Lung (tissue), 12 donors: ENCODE data around the gene DRAM1. TPM values are rescaled to one million over a fixed set of nuclear protein-coding genes. Genes with fewer than 3 reads are reported as not detected.

Experiments
- ATAC-seq: fragments of 200-7000 bp; cut with Tn5 transposase; one replicate; pipeline ENCODE4 v1.9.1; 2020; ENCODE audit warnings: moderate number of reproducible peaks; ENCODE audit not compliant: insufficient read depth, low FRiP score
- DNase-seq, 3 donors: peaks; one replicate each; pipeline ENCODE4 v3.0.0-alpha.2; 2013 to 2017
- H3K27ac ChIP-seq, 2 donors: one replicate each; pipeline ENCODE4 v1.5.1; 2013; ENCODE audit warnings: mild to moderate bottlenecking in 2 of 2, moderate library complexity in 2 of 2, control low read depth in 1 of 2, inconsistent platforms in 1 of 2, low read depth in 1 of 2, low read length in 1 of 2
- H3K27me3 ChIP-seq, 3 donors: one replicate each; pipeline ENCODE4 v1.5.1; 2013; ENCODE audit warnings: low read length in 2 of 3; ENCODE audit not compliant: control insufficient read depth in 3 of 3, insufficient read depth in 3 of 3
- H3K36me3 ChIP-seq, 4 donors: one replicate each; pipeline ENCODE4 v1.5.1; 2013; ENCODE audit warnings: low read length in 4 of 4, mild to moderate bottlenecking in 1 of 4, moderate library complexity in 1 of 4; ENCODE audit not compliant: control insufficient read depth in 4 of 4, insufficient read depth in 4 of 4
- H3K4me1 ChIP-seq, 5 donors: one replicate each; pipeline ENCODE4 v1.5.1; 2013; ENCODE audit warnings: low read length in 5 of 5, mild to moderate bottlenecking in 2 of 5, moderate library complexity in 1 of 5; ENCODE audit not compliant: control insufficient read depth in 5 of 5, insufficient read depth in 5 of 5
- H3K4me3 ChIP-seq: one replicate; pipeline ENCODE4 v1.5.1; 2013; ENCODE audit warnings: mild to moderate bottlenecking, control low read depth, moderate library complexity
- H3K9ac ChIP-seq, 2 donors: one replicate each; pipeline ENCODE4 v1.5.1; 2013; ENCODE audit warnings: low read length in 2 of 2, control low read depth in 1 of 2; ENCODE audit not compliant: insufficient read depth in 1 of 2
- H3K9me3 ChIP-seq, 4 donors: one replicate each; pipeline ENCODE4 v1.5.1; 2013; ENCODE audit warnings: low read length in 3 of 4, mild to moderate bottlenecking in 1 of 4, moderate library complexity in 1 of 4; ENCODE audit not compliant: control insufficient read depth in 4 of 4, insufficient read depth in 3 of 4
- CTCF ChIP-seq: IDR thresholded peaks from 2 replicates; pipeline ENCODE4 v1.5.1; 2012; ENCODE audit warnings: mild to moderate bottlenecking; ENCODE audit errors: control extremely low read depth, extremely low read depth
- WGBS, 2 donors: extraction: QIAGEN DNeasy Blood & Tissue Kit; methylation state at CpG; one replicate each; pipeline ENCODE4 v1.1.7; 2013; 5-methylcytosine and 5-hydroxymethylcytosine counted together
- polyA plus RNA-seq, 2 donors: library from polyadenylated mRNA; stranded (reverse); fragments of 200-250 nt; gene quantifications; one replicate each; pipeline ENCODE4 v1.2.1, GENCODE V29; 2013
- total RNA-seq, 2 donors: library from RNA; depleted of rRNA in 1 of 2; stranded (reverse); fragments of >200 nt in 1 of 2; gene quantifications; one replicate each; pipeline ENCODE4 v1.2.1, GENCODE V29; 2014 to 2021
- donor health status: control.
- donor health status: control.
- donor health status: Bipolar disorder and iron deficiency.
- donor health status: healthy.
- donor health status: DM: yes; HTN: yes; CAD: no.

DRAM1 gene
- total and polyA plus RNA-seq, 4 donors = 64.5 to 95.2 (median 74.7) TPM

- peak; percentile 17 to 82 (median 76) for DNase-seq
- Histone ChIP-seq H3K4me3 (no peak overlapping the region), H3K27me3 (no peaks in the 10 kb centered on the region), H3K4me1 (peaks cover 0 to 9% (median 8%) of the 10 kb centered on the region in 5 donors), H3K9ac (peak overlapping the region in 1 of 2 donors; percentile 4), H3K27ac (peak overlapping the region in 1 of 2 donors; percentile 89), H3K36me3 (no peaks in the 10 kb centered on the region), H3K9me3 (no peaks in the 10 kb centered on the region)
- peak; percentile 74 for ATAC-seq
- 3% methylated on average over 3 of the region's 3 CpGs for WGBS, 2 donors
- no peak for TF ChIP-seq CTCF
Measured at GRCh38 chr12:101891462-101891971, 14.1 kb downstream of the DRAM1 start.

- TF ChIP-seq CTCF = no peak
- Histone ChIP-seq H3K4me3 (no peak overlapping the region), H3K9ac (no peak overlapping the region), H3K36me3 (no peaks in the 10 kb centered on the region), H3K9me3 (no peaks in the 10 kb centered on the region), H3K4me1 (peaks cover 0 to 9% (median 7%) of the 10 kb centered on the region in 5 donors), H3K27me3 (no peaks in the 10 kb centered on the region), H3K27ac (peak overlapping the region in 1 of 2 donors; percentile 7)
- no peak for ATAC-seq
- no peak for DNase-seq
Measured at GRCh38 chr12:101892794-101893193, 15.4 kb downstream of the DRAM1 start.

- H3K36me3 ChIP-seq = peaks cover 0 to 6% (median 2%) of the 10 kb centered on the region in 4 donors
- no peak for TF ChIP-seq CTCF
- no peaks in the 10 kb centered on the region for H3K27me3 ChIP-seq
- H3K27ac ChIP-seq = no peak overlapping the region
- no peak overlapping the region for H3K4me3 ChIP-seq
- ATAC-seq (no peak), DNase-seq (no peak)
- peaks cover 0 to 11% (median 0%) of the 10 kb centered on the region in 5 donors for H3K4me1 ChIP-seq
- no peaks in the 10 kb centered on the region for H3K9me3 ChIP-seq
- H3K9ac ChIP-seq = no peak overlapping the region
- WGBS, 2 donors = 53 to 74% methylated on average over 3 of the region's 3 CpGs
Measured at GRCh38 chr12:101901777-101902176, 24.4 kb downstream of the DRAM1 start.

GRCh38 chr12:101902641-101903040, 25.3 kb downstream of the DRAM1 start:
- ATAC-seq (peak; percentile 57), DNase-seq (peak in 2 of 3 donors; percentile 20 to 47)
- Histone ChIP-seq H3K9me3 (no peaks in the 10 kb centered on the region), H3K4me3 (no peak overlapping the region), H3K4me1 (peaks cover 0 to 11% (median 0%) of the 10 kb centered on the region in 5 donors), H3K36me3 (peaks cover 0 to 6% (median 2%) of the 10 kb centered on the region in 4 donors), H3K27ac (peak overlapping the region in 1 of 2 donors; percentile 67), H3K9ac (no peak overlapping the region), H3K27me3 (no peaks in the 10 kb centered on the region)
- no peak for TF ChIP-seq CTCF
- 17 to 35% methylated on average over 8 of the region's 8 CpGs for WGBS, 2 donors
